PC-9 (cell line): ENCODE results near the gene FGF10.

Experiments
- EZH2 ChIP-seq: fragments of 200-600 bp; sonication (generic); IDR thresholded peaks from 2 replicates; pipeline ENCODE4 v1.8.0; 2017; ENCODE audit warnings: antibody characterized with exemption, low read depth
- TF ChIP-seq, protein P1 (sequence below): fragments of 200-600 bp; sonication (generic); conservative IDR thresholded peaks from 2 replicates; pipeline ENCODE4 v1.6.1; 2017; ENCODE audit warnings: mixed run types, antibody characterized with exemption, mild to moderate bottlenecking, moderate library complexity

GRCh38 chr5:44377057-44377456, 12.2 kb downstream of the FGF10 start:
- no peak for TF ChIP-seq EZH2
- TF ChIP-seq, protein P1, sequence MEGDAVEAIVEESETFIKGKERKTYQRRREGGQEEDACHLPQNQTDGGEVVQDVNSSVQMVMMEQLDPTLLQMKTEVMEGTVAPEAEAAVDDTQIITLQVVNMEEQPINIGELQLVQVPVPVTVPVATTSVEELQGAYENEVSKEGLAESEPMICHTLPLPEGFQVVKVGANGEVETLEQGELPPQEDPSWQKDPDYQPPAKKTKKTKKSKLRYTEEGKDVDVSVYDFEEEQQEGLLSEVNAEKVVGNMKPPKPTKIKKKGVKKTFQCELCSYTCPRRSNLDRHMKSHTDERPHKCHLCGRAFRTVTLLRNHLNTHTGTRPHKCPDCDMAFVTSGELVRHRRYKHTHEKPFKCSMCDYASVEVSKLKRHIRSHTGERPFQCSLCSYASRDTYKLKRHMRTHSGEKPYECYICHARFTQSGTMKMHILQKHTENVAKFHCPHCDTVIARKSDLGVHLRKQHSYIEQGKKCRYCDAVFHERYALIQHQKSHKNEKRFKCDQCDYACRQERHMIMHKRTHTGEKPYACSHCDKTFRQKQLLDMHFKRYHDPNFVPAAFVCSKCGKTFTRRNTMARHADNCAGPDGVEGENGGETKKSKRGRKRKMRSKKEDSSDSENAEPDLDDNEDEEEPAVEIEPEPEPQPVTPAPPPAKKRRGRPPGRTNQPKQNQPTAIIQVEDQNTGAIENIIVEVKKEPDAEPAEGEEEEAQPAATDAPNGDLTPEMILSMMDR = no peak
